Esophagus muscularis mucosa (tissue), 4 donors: ENCODE results near the gene ADAM30. TPM values are rescaled to one million over a fixed set of nuclear protein-coding genes. Genes with fewer than 3 reads are reported as not detected.
A peak's percentile ranks its signal among the peaks of the same experiment; 100 is the strongest.

Experiments used
- DNase-seq: peaks from one replicate; pipeline ENCODE4 v3.0.0-alpha.2; 2017; ENCODE audit errors: extremely low spot score
- H3K27ac ChIP-seq, 4 donors: fragments of 200-600 bp; sonication (generic); replicated peaks in 1 of 4; 1 replicate in 3 of 4; 2 replicates in 1 of 4; pipeline ENCODE4 v1.5.1; 2016 to 2019; ENCODE audit warnings: mild to moderate bottlenecking in 1 of 4
- H3K27me3 ChIP-seq, 4 donors: fragments of 200-600 bp; sonication (generic); one replicate each; pipeline versions ENCODE4 v1.5.1 to v1.6.0; 2016 to 2019
- H3K36me3 ChIP-seq, 4 donors: fragments of 200-600 bp; sonication (generic); one replicate each; pipeline ENCODE4 v1.5.1; 2016 to 2019
- H3K4me1 ChIP-seq, 4 donors: fragments of 200-600 bp; sonication (generic); one replicate each; pipeline ENCODE4 v1.5.1; 2016 to 2019
- H3K4me3 ChIP-seq, 4 donors: fragments of 200-600 bp; sonication (generic); 1 replicate in 2 of 4; 2 replicates in 2 of 4; pipeline ENCODE4 v1.5.1; 2016 to 2019; ENCODE audit warnings: mild to moderate bottlenecking in 4 of 4, moderate library complexity in 1 of 4
- H3K9me3 ChIP-seq, 4 donors: fragments of 200-600 bp; sonication (generic); 1 replicate in 3 of 4; 2 replicates in 1 of 4; pipeline ENCODE4 v1.5.1; 2016 to 2019
- EP300 ChIP-seq: sonication (generic); formaldehyde crosslinking; IDR thresholded peaks from one replicate; pipeline ENCODE4 v1.6.1; 2017; ENCODE audit warnings: antibody characterized with exemption
- POLR2A ChIP-seq: fragments of 450-650 bp; IDR thresholded peaks from one replicate; pipeline ENCODE4 v1.6.1; 2017; ENCODE audit warnings: antibody characterized with exemption, moderate library complexity, mild to moderate bottlenecking, low read depth
- POLR2AphosphoS5 ChIP-seq, 2 donors: sonication (generic); formaldehyde crosslinking; IDR thresholded peaks; one replicate each; pipeline ENCODE4 v1.6.1; 2017; ENCODE audit warnings: antibody characterized with exemption in 2 of 2
- WGBS: methylation state at CpG from one replicate; pipeline ENCODE4 v1.1.5; 2018; 5-methylcytosine and 5-hydroxymethylcytosine counted together
- intact Hi-C: fragments of 100-400 bp; cut with DNase I; formaldehyde crosslinking; loops from one replicate; pipeline ENCODE4 v1.15.1; 2023
- total RNA-seq, 4 donors: library from RNA; depleted of rRNA; stranded (reverse); fragments of >200 nt; gene quantifications; one replicate each; pipeline versions ENCODE4 v1.1.0 to v1.2.1, GENCODE V29; 2016
- TF ChIP-seq, protein P1 (sequence below), 3 experiments: fragments of 200-600 bp in 2 of 3; fragments of 450-650 bp in 1 of 3; sonication (generic) in 2 of 3; IDR thresholded peaks; one replicate each; pipeline ENCODE4 v1.5.1; 2017 to 2019; ENCODE audit warnings: antibody characterized with exemption in 3 of 3, mild to moderate bottlenecking in 2 of 3, moderate library complexity in 1 of 3

The ADAM30 gene
- not detected for total RNA-seq

DNA sequence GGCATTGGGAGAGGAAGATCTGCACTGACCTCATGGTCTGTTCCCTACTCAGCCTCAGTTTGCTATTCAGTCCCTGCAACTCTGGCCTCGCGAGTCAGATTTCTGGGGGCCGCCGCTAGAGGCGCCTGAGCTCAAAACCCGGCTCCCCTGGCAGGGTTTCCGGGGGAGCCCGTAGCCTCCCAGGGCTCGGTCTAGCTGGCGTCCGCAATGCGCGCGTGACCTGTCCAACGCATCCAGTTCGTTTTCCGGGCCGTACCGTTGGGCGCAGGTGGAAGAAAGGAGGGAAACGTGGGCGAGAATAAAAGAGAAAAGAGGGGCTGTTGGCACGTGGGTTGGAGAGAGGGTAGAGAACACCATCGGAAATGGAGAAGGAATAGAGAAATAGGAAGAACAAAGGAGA, at the start of gene ADAM30:
TSS of gene ADAM30 (minus strand) at position 213 of the 400 bp plus-strand sequence. CDS start at position 34, 179 bp downstream.
- no peaks in the 10 kb centered on the region for H3K9me3 ChIP-seq
- no peak within 1 kb of the TSS for H3K27ac ChIP-seq
- H3K27me3 ChIP-seq, result peaks cover 0 to 14% (median 0%) of the 10 kb centered on the region in 4 donors
- no peaks in the 10 kb centered on the region for H3K36me3 ChIP-seq
- H3K4me1 ChIP-seq, result no peaks in the 10 kb centered on the region
- TF ChIP-seq POLR2AphosphoS5 (IDR thresholded peaks at IDR 0.05), result no peak
- TF ChIP-seq, protein P1, sequence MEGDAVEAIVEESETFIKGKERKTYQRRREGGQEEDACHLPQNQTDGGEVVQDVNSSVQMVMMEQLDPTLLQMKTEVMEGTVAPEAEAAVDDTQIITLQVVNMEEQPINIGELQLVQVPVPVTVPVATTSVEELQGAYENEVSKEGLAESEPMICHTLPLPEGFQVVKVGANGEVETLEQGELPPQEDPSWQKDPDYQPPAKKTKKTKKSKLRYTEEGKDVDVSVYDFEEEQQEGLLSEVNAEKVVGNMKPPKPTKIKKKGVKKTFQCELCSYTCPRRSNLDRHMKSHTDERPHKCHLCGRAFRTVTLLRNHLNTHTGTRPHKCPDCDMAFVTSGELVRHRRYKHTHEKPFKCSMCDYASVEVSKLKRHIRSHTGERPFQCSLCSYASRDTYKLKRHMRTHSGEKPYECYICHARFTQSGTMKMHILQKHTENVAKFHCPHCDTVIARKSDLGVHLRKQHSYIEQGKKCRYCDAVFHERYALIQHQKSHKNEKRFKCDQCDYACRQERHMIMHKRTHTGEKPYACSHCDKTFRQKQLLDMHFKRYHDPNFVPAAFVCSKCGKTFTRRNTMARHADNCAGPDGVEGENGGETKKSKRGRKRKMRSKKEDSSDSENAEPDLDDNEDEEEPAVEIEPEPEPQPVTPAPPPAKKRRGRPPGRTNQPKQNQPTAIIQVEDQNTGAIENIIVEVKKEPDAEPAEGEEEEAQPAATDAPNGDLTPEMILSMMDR (IDR thresholded peaks at IDR 0.05), result no peak
- no peak for TF ChIP-seq EP300
- no peak for TF ChIP-seq POLR2A
- H3K4me3 ChIP-seq, result no peak within 1 kb of the TSS
- DNase-seq, result no peak
- 39% methylated on average over 24 of the region's 24 CpGs for WGBS
- intact Hi-C loops, result no loop called here

DNA sequence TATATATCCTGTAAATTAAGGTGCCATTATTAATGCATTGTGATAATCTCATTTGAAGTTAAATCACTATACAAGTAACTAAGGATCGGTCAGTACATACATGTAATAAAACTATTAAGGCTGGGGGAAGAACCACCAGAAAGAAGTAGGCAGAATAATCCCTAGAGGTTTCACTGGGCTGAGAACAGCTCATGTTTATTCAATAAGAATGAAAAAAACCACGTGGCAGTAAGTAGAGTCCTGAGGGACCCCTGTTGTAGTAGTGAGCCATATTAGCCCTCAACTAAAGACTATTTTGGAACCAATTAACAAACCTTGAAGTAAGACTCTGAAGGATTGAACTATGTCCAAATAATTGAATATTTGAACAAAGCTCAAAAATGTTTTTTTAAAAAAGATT, 46.9 kb upstream of the ADAM30 start:
- WGBS, result 75% methylated on average over 2 of the region's 2 CpGs
- Histone ChIP-seq H3K27me3 (no peaks in the 10 kb centered on the region), H3K4me1 (peaks cover 0 to 25% (median 13%) of the 10 kb centered on the region in 4 donors), H3K4me3 (no peak overlapping the region), H3K9me3 (no peaks in the 10 kb centered on the region), H3K36me3 (peaks cover 7 to 43% (median 20%) of the 10 kb centered on the region in 4 donors), H3K27ac (no peak overlapping the region)
- intact Hi-C loops, result loop anchor here (10.0 kb wide), 1 partner anchor 202 kb away; no protein-coding TSS in a partner anchor
- no peak for DNase-seq
- no peak for TF ChIP-seq EP300
- no peak for TF ChIP-seq POLR2AphosphoS5 (IDR thresholded peaks at IDR 0.05)
- no peak for TF ChIP-seq POLR2A
- TF ChIP-seq, protein P1 (IDR thresholded peaks at IDR 0.05), result no peak

DNA sequence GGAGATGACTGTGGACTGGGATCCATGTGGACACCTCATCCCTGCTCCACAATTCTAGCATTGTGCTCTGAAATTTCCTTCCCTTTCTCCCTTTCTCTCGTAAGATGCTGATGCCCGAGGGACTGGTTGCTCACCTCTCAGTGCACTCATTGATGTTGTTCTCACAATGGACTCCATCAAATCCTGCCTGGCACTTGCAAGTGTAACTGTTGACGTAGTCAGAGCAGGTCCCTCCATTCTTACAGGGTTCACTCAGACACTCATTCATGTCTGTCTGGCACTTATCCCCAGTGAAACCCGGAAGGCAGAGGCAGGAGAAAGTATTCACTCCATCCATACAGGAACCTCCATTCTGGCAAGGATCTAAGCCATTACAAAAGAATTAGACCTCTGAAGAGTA, 45.1 kb upstream of the ADAM30 start:
- peaks cover 22 to 51% (median 32%) of the 10 kb centered on the region in 4 donors for H3K36me3 ChIP-seq
- DNase-seq, result no peak
- intact Hi-C loops, result loop anchor here (10.0 kb wide), 1 partner anchor 203 kb away; no protein-coding TSS in a partner anchor
- H3K27ac ChIP-seq, result no peak overlapping the region
- H3K9me3 ChIP-seq, result no peaks in the 10 kb centered on the region
- H3K27me3 ChIP-seq, result no peaks in the 10 kb centered on the region
- 91% methylated on average over 4 of the region's 4 CpGs for WGBS
- no peak overlapping the region for H3K4me3 ChIP-seq
- peaks cover 0 to 14% (median 9%) of the 10 kb centered on the region in 4 donors for H3K4me1 ChIP-seq
- no peak for TF ChIP-seq POLR2A
- TF ChIP-seq POLR2AphosphoS5 (IDR thresholded peaks at IDR 0.05), result no peak
- TF ChIP-seq EP300, result no peak
- TF ChIP-seq, protein P1 (IDR thresholded peaks at IDR 0.05), result no peak

DNA sequence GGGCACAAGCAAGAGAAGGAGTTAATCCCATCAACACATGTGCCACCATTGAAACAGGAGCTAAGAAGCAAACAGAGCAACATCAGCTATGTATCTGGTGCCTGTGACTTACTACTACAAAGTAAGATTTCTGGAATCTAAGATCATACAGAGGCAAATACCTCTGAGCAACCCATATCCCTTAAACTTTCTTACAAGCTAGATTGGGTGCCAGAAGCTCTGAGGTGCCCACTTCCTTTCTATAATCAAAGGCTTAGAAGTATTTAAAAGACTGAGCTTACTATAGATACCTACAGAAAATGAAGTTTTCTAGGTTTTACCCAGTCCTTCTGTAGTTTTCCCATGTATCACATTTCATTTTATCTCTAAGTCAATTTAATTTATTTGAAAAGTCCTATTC, 44.4 kb upstream of the ADAM30 start:
- H3K4me3 ChIP-seq, result no peak overlapping the region
- H3K9me3 ChIP-seq, result no peaks in the 10 kb centered on the region
- intact Hi-C loops, result loop anchor here (10.0 kb wide), 1 partner anchor 204 kb away; no protein-coding TSS in a partner anchor
- peaks cover 29 to 58% (median 39%) of the 10 kb centered on the region in 4 donors for H3K36me3 ChIP-seq
- H3K27me3 ChIP-seq, result no peaks in the 10 kb centered on the region
- TF ChIP-seq, protein P1 (IDR thresholded peaks at IDR 0.05), result no peak
- TF ChIP-seq POLR2AphosphoS5 (IDR thresholded peaks at IDR 0.05) (no peak), EP300 (no peak), POLR2A (no peak)
- no peak overlapping the region for H3K27ac ChIP-seq
- H3K4me1 ChIP-seq, result peaks cover 0 to 7% (median 5%) of the 10 kb centered on the region in 4 donors
- no peak for DNase-seq

DNA sequence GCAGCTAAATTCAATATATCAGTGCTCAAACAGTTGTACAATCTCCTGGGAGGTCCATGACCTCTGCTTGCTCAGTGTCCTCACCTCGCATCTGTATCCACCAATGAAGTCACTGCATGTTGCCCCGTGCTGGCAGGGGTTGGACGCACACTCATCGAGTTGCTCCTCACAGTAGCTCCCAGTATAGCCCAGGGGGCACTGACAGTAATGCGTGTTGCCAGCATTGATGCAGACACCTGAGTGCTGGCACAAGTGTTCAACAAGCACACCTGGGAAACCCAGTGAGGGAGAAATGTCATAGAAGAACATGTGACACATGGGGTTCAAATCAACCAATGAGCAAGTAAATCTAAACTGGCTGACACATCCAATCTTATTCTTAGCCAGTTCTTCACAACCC, 40.9 kb upstream of the ADAM30 start:
- no peak overlapping the region for H3K27ac ChIP-seq
- H3K4me1 ChIP-seq, result peaks cover 0 to 5% (median 0%) of the 10 kb centered on the region in 4 donors
- H3K36me3 ChIP-seq, result peaks cover 50 to 93% (median 66%) of the 10 kb centered on the region in 4 donors
- intact Hi-C loops, result no loop called here
- TF ChIP-seq EP300 (no peak), POLR2A (no peak), POLR2AphosphoS5 (IDR thresholded peaks at IDR 0.05) (no peak)
- TF ChIP-seq, protein P1 (IDR thresholded peaks at IDR 0.05), result no peak
- peaks cover 0 to 9% (median 0%) of the 10 kb centered on the region in 4 donors for H3K9me3 ChIP-seq
- 91% methylated on average over 5 of the region's 5 CpGs for WGBS
- no peaks in the 10 kb centered on the region for H3K27me3 ChIP-seq
- peak; percentile 14 for DNase-seq
- H3K4me3 ChIP-seq, result no peak overlapping the region
